ENCODE measurements around the gene DENND4B.

GRCh38 chr1:153976819-153977249 is 30.3 kb upstream of the DENND4B start:
- no peak for TF ChIP-seq NR2C2 (IDR thresholded peaks at IDR 0.05; ENCODE audit: borderline replicate concordance, control insufficient read depth, insufficient read length, low read depth)
- no peak for TF ChIP-seq CTCF (IDR thresholded peaks at IDR 0.05 in 2 of 3, conservative IDR thresholded peaks at IDR 0.05 in 1 of 3; ENCODE audit: control insufficient read depth in 2 of 3, extremely low read depth in 1 of 3, insufficient read depth in 1 of 3, low read depth in 3 of 3, low read length in 3 of 3)
- no peak for TF ChIP-seq REST (IDR thresholded peaks at IDR 0.05; ENCODE audit: low read depth, low read length)
- no peak for TF ChIP-seq CBX5 (IDR thresholded peaks at IDR 0.05; ENCODE audit: low read depth)
- TF ChIP-seq, protein P1, sequence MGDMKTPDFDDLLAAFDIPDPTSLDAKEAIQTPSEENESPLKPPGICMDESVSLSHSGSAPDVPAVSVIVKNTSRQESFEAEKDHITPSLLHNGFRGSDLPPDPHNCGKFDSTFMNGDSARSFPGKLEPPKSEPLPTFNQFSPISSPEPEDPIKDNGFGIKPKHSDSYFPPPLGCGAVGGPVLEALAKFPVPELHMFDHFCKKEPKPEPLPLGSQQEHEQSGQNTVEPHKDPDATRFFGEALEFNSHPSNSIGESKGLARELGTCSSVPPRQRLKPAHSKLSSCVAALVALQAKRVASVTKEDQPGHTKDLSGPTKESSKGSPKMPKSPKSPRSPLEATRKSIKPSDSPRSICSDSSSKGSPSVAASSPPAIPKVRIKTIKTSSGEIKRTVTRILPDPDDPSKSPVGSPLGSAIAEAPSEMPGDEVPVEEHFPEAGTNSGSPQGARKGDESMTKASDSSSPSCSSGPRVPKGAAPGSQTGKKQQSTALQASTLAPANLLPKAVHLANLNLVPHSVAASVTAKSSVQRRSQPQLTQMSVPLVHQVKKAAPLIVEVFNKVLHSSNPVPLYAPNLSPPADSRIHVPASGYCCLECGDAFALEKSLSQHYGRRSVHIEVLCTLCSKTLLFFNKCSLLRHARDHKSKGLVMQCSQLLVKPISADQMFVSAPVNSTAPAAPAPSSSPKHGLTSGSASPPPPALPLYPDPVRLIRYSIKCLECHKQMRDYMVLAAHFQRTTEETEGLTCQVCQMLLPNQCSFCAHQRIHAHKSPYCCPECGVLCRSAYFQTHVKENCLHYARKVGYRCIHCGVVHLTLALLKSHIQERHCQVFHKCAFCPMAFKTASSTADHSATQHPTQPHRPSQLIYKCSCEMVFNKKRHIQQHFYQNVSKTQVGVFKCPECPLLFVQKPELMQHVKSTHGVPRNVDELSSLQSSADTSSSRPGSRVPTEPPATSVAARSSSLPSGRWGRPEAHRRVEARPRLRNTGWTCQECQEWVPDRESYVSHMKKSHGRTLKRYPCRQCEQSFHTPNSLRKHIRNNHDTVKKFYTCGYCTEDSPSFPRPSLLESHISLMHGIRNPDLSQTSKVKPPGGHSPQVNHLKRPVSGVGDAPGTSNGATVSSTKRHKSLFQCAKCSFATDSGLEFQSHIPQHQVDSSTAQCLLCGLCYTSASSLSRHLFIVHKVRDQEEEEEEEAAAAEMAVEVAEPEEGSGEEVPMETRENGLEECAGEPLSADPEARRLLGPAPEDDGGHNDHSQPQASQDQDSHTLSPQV (IDR thresholded peaks at IDR 0.05): no peak
- no peak for TF ChIP-seq SPI1 (IDR thresholded peaks at IDR 0.05; ENCODE audit: borderline replicate concordance, insufficient read depth, low read depth, low read length)
- TF ChIP-seq CREM (IDR thresholded peaks at IDR 0.05; ENCODE audit: low read depth): no peak

All from GM12878 (cell line).